NCI-H1436 treated with DMSO at 0.1 percent for 48 hours (cell line): ENCODE results near the gene BEST3.
"Not testable (repeated sequence)": the region's sequence is repeated elsewhere in the genome, so short reads cannot be mapped to it uniquely, and the experiment has no call there.

ENCODE experiments used
- DNase-seq: peaks from one replicate; lab custom pipeline; 2025; lab: John Stamatoyannopoulos, UW

Gene BEST3

DNA sequence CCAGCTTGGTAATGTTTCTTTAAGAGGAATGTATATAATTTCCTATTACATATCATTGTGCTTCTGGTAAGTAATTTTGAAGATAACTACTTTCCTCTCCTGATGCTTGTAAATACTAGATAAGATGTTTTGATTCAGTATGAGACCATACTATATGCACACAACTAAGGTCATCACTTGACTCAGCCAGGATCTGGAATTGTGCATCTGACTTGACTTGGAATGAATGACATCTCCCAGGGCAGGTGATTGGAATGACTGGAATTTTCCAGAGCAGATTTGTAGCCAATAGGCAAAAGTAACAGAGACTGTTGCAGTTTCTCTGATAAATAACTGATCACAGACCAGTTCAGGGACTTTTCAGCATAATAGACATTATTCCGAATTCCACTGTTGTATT, 11.1 kb downstream of the BEST3 start:
- DNase-seq, result no peak

DNA sequence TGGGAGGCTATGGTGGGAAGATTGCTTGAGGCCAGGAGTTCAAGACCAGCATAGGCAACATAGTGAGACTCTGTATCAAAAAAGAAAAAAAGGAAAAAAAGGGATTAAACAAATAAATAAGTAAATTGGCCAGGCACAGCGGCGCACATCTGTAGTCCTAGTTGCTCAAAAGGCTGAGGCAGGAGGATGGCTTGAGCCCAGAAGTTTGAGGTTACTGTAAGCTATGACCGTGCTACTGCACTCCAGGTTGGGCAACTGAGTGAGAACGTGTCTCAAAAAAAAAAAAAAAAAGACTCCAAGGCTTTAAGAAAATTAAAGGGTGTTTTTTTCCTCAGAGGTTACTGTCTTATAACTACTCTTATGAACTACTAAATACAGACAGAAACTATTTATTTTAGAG, 11.7 kb downstream of the BEST3 start:
- no peak for DNase-seq

DNA sequence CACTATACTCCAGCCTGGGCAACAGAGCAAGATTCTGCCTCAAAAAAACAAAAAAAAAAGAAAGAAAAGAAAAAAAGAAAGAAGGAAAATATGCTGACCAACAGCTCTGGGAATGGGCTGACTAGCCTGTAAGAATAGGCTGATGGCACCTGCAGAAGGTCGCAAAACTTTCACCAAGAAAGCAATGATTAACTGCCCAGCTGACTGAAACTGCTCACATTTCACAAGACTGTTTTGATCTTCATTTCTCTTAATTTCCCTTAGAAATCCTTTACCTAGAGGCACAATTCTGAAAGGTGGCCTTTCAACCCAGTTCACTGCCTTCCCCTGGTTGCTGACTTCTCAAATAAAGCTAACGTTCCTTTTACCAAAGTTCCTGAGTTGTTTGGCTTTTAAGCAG, 12.4 kb downstream of the BEST3 start:
- DNase-seq, result no peak

DNA sequence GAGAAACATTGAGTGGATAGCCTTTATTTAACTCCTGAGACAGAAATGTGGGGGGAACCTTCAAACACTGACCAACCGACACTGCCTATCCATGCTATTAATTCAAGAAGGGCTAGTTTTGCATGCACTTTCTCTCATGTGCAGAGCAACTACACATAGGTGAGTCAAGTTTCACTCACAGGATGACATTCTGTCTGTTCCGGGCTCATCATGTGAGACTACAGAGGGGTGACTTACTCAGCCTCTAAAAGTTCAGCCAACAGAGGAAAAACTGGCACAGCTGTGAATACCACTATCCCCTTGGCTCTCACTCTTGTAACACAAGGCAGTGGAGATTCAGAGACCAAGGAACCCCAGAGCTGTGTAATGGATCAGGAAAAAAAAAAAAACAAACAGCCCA, 13.3 kb downstream of the BEST3 start:
- no peak for DNase-seq

DNA sequence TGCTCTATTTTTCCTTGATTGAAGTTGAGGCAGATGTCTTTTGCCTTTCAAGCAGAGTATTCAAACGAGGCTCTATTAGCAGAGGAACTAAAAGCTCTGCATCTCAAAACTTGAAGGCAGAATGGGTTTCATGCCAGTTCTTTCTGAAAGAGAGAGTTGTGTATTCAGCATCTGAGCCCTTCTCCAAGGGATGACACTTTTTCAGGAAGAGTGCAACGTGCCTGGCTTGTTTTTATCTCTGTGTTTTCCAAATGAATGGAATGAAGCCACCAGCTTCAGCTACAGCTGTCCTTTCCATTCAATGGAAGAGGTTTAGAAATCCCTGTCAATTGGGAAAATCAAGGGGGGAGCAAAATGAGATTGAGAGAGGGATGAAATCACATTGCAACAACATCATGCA, 14.6 kb downstream of the BEST3 start:
- DNase-seq, result no peak

DNA sequence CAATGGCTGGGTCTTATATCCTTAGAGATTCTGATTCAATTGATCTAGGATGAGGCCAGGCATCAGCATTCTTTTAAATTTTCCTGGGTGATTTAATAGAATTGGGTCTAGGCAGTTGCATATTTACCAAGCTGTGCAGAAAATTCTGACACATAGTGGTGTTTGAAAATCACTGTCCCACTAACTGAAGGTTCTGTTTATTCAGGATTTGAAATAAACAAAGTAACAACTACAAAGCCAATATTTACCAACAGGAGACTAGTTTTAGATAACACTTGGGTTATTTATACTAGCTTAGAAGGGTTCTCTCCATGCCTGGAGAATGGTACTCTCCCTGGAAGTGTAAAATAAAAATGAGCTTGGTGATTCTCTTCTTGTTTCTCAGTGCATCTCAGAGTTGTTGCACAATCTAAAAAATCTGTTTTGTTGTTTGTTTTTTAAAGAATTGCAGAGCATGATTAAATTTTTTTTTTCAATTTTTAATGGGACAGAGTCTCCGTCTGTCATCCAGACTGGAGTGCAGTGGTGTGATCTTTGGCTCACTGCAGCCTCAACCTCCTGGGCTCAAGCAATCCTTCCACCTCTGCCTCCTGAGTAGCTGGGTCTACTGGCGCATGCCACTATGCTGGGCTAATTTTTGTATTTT, 16.9 kb downstream of the BEST3 start:
- no peak for DNase-seq

DNA sequence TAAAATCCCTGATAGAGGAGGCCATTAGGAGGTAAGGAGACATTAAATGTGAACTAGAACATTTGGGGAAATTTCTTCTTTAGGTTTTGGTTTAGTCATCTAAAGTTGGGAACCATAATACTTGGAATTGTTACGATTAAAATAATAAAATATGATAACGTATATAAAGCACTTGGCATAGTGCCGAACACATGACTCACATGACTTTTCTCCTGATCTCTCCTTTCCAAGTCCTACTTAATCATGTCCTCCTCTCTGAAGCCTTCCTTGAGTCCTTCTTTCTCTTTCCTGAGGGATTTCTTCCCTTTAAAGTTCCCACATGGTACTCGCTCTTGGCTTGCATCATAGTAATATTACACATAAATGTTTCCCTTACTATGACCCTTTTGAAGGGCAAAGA, 20.0 kb downstream of the BEST3 start:
- DNase-seq, result no peak

DNA sequence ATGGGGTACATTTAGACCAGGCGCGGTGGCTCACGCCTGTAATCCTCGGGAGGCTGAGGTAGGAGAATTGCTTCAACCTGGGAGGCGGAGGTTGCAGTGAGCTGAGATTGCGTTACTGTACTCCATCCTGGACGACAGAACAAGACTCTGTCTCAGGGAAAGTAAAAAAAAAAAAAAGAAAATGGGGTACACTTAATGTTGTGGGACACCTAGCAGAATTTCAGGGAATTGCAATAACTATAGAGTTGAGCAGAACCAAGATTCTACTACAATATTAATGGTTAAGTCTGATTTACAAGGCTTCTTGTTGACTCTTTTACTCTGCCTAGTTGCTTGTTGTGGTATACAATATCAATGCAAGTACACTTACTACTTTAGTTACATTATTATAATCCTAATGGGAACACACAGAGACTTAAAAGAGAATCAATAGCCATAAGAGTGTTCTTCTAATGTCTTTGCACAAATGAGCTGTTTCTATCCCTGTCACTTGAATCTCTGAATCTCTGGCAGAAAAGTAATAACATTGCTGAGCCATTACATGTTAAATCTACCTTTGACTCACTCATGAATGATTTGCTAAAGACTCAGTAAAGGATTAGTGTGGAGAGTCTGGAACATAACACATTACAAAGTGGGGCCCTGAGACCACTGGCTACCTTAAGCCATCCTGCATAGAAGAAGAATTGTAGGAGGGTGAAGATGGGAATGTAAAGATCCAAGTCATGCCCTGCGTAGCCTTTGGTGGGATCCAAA, 22.7 kb downstream of the BEST3 start:
- DNase-seq, result no peak

DNA sequence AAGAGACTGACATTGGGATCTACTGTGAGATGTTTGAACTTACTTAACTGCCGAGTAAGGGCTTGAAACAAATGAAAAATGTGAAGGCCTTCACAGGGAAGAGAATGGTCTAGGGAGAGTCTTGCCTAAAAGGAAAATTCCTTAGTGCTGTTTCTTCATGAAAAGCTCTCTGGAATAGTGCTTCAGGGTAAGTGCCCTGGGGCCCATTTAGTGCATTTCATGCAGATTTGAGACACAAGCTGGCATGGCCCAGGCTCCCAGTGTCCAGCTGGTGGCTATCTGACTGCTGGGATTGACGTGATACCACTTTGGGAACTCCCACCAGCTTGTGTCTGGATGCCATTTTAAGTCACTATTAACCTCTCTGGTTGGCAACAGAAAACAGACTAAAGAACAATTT, 26.9 kb downstream of the BEST3 start:
- no peak for DNase-seq

DNA sequence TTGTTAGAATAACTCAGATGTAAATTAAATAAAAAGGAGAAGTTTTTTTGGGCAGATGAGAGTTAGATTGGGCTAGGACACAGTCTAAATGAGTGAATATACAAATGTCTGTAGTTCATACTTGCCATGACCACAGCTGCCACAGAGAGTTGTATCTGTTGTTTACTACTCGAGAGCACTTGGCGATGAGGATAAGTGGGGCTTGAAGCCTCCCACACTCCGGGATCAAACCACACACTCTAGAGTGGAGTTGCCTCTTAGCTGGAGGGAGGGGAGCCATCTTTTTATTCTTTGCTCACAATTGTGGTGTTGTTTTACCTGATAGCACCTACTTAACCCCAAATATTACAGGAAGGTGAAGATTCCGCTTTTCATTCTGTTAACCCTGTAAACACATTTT, 27.5 kb downstream of the BEST3 start:
- DNase-seq, result no peak

DNA sequence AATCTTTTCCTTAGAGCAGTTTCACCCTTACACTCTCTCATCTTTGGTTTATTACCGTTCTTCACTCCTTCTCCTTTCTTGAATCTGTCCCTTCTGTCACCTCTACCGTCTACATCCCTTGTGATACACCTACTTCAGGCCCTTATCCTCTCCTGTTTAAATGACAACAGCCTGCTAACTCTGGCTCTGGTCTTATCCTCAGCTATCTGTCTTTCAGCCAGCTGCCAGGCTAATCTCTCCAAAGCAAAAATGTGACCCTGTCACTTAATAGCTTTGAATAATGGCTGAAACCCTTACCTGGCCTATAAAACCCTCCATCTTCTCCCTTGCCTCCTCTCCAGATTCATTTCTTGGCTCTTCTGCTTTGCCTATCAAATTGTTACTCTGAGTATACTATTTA, 32.3 kb downstream of the BEST3 start:
- no peak for DNase-seq

DNA sequence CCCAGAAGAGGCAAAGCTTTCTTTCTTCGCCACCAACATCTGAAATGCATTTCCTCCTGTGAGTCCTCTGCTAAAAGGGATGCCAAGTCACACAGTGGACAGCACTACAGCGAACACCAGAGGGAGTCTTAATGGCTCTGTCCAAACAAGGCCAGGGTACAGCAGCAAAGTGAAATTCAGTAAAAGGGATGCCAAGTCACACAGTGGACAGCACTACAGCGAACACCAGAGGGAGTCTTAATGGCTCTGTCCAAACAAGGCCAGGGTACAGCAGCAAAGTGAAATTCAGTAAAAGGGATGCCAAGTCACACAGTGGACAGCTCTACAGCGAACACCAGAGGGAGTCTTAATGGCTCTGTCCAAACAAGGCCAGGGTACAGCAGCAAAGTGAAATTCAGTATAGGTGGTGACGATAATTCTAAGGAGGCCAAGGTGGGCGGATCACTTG, 34.1 kb downstream of the BEST3 start:
- not testable (repeated sequence) for DNase-seq

DNA sequence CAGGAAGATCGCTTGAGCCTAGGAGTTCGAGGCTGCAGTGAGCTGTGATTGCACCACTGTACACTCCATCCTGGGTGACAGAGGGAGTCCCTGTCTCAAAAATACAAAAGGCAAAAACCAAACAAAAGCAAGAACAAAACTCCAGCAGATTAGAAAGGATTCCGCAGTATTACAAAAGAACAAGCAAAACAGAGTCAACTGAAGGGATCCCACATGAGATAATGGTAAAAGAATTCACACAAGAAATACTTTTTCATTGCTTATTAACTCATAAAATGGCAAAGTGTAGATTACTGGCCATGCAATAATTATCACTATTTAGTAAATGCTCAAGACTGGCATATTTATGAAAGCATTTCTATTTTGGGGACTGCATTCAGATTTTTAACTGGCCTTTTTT, 35.4 kb downstream of the BEST3 start:
- no peak for DNase-seq

DNA sequence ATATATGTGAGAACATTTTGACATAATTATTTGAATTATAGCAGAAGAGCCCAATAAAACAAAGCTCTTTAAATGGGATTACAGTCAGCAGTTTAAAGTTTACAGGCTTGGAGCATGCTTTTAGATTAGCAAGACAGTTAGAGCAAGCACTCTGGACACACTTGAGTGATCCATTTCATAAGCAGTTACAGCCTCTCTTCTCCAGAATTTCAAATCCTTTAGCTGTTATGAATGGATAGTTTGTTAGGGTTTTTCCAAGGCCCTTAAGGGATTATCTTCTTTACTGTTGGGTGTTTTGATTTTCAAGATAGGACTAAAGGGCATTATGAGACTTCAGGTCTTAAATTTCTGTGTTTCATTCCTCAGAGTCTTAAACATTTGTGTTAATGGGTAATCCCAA, 36.3 kb downstream of the BEST3 start:
- DNase-seq, result no peak

DNA sequence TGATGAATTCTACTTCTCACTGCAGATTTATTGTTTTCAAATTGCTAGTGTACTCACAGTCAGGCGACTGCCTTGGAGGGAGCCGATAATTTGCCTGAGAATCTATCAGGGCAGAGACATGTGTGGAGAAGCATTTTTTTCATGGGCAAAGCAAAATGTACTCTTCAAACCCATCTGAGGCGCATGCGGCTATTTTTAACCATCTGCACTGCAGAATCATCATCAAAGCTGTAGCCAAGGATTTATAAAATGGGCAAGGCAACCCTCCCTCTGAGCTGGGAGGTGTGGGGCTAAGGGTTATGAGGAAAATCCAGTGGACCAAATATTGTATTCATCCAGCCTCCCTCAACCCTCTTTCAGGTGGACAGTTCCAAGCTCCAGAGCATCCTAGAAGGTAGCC, 37.7 kb downstream of the BEST3 start:
- DNase-seq, result no peak

DNA sequence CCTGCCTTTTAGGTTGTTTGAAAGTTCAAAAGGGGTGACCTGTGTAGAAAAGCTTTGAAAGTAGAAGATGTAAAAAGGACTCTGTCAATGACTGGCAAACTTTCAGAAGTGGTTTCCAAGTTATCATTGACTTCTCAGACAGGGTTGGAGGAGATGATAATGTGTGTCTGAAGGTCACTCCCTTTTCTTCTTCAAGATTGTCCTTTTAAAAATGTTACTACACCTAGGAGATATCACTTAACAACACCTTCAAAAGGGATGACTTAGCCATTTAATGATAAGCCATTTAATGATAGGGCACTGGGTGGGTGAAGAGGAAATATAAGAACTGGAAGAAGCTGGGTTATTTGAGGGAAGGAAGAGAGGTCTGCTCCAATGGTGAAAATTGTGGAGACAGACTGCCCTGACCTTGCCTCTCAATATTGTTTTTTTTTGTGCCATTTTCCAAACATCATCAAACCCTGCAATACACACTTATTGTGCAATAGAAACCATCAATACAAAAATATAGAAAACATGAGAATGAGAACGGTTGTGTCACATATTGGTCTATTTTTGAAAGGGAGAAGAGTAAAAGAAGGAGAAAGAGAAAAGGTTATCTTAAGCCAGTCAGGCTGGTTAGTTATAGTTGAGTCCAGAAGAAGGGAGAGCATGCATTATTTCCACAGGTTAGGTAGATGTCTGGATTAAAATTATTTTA, 38.8 kb downstream of the BEST3 start:
- no peak for DNase-seq

DNA sequence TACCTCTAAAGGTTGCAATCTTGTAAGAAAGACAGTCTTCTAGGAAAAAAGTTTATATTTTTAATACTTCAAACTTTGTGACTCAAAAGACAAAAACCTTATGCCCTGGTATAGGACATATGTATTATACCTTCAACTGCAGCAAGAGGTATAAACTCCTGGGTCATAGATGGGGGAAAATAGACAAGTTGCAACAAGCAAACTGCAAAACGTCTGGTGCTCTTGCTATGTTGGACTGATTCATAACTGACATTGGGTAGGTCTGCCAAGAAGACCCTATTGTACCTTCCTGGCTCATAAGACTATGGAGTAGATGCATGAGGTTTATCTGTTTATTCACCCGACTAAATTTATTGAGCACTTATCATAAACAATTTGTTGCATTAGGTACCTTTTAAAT, 40.9 kb downstream of the BEST3 start:
- DNase-seq, result no peak

DNA sequence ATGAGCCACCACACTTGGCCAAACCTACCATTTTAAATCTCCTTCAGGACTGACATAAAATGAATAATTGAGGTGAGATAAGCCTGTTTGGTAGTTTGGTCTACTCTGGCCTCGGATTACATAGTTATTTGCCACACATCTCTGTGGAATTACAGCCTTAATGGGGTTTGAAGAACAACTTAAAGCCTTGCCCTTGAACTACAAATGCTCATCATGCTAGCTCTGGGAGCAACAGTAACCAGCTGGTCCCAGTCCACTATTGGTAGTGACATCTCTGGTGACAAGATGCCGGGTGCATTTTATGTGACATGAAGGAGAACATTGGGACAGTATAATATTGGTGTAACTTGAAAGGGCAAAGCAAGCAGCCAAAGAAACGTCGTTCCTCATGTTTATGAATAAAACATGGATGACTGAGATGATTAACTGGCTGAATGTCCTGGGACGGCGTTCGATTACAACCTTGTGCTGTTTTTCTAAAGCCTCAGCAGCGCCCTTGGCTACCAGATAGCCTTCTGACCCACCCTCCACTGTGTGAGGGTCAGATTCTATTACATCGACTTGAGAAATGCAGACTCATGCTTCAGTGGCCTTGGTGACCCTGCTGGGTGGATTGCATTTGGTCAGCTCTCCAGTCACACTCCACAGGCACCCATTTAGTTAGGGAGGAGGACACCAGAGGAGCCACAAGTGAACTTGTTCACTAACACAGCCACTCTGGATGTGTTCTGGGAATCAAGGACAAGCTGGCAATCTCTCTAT, 41.5 kb downstream of the BEST3 start:
- no peak for DNase-seq

DNA sequence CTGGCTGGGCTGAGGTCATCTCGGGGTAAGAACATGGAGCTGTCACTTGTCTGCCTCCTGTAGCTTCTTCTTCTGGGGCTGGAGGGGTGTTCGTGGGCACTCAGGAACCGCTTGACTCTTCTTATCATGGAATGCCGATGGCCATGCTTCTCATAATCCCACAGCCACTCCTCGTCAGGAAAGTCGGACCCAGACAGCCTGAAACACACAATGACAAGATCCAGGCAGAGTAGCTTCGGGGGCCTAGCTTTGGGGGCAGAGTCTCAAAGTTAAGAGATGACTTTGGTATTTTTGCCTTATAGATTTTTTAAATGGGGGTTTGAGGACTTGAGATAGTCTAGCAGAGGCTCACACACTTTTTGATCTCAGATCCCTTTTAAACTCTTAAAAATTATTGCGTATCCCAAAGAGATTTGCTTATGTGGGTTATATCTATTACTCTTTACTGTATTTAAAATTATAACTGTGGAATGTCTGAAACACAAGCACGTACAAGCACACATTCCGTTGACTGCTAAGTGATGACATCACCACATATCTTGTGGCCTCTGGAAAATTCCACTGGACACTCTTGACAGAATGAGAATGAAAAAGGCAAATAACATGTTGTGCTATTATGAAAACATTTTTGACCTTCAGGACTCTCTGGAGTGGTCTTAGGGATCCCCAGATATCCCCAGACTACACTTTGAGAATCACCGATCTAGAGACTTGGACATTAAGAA, 43.3 kb downstream of the BEST3 start:
- DNase-seq, result no peak

DNA sequence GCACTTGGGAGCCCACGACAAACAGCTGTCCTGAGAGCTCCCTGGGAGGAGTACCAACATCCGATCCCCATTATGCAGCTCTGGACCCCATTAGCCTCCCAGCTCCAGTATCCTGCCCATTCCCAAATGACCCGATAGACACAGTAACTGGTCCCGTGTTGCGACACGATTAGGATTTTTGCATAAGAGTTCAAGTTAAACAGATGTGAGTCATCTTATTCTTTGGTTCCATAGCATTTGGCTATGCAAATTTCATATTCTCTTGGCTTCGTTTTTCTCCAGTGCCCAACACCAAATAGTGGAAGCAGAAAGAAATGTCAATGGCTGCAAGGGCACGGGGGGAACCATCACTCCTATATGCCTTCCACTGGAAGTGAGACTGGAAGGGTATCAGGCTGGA, 45.4 kb downstream of the BEST3 start:
- DNase-seq, result no peak

DNA sequence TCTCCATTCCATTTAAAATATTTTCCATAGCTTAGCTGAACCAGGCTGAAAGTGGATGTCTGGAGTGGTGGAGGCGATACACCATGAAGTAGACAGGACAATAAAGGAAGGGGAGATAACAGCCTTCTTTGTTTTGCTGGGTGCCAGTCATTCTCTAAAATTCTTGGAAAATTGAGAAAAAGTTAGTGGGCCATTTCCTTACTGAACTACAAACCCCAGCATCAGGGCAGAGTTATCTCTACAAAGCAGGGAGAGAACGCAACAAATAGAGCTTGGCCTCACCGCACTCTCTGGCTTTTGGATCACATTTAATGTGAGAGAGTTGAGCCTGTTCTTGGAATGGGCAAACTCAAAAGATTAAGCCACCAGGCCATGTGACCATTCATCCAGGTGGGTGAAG, 47.2 kb downstream of the BEST3 start:
- no peak for DNase-seq

DNA sequence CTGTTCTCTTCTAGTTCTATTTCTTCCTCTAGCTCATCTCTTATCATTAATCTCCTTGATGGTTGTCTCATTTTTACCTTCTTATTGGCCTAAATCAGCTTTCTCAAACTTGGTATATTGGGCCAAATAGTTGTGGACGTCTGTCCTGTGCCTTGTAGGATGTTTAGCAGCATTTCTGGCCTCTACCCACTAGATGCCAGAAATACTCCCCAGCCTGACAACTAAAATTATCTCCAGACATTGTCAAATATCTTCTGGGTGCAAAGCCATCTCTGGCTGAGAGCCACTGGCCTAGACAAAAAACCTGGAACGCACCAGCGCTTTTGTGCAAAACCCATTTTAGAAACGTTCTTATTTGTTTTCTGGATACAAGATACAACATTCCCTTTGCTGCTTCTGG, 49.6 kb downstream of the BEST3 start:
- no peak for DNase-seq
